ENCODE data around the gene ZNF503.

Gene ZNF503

GRCh38 chr10:75401569-75402485, at the start of gene ZNF503:
ZNF503 (minus strand) TSS chr10:75401764; CDS start chr10:75401419, 345 bp downstream.
- DNase-seq = peak; percentile 97

- peak; percentile 66 for DNase-seq
Observed at GRCh38 chr10:75450644-75451640, 49.4 kb upstream of the ZNF503 start.

DNA sequence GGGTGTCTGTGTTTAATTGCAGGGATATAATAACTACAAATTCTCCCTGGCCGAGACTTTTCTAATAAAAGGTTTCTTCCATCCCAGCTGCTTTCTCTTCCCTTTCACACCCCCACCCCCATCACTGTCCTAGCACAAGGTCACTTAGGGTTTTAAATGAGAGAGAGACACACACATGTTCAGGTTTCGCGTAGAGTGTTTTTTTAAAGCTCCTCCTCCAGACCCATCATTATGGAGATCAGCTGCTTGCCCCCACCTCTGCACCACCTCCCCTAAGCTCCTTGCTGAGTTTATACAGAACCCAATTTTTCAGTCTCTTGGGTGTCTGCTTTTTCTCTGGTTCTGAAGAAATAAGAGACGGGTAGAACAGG, 48.5 kb upstream of the ZNF503 start:
- peak; percentile 65 for DNase-seq

- DNase-seq = no peak
Observed at GRCh38 chr10:75449382-75450074, 48.0 kb upstream of the ZNF503 start.

- DNase-seq = no peak
Observed at GRCh38 chr10:75448166-75448565, 46.6 kb upstream of the ZNF503 start.

GRCh38 chr10:75446508-75446907, 44.9 kb upstream of the ZNF503 start:
- no peak for DNase-seq

- DNase-seq = no peak
Observed at GRCh38 chr10:75444781-75445386, 43.3 kb upstream of the ZNF503 start.

DNA sequence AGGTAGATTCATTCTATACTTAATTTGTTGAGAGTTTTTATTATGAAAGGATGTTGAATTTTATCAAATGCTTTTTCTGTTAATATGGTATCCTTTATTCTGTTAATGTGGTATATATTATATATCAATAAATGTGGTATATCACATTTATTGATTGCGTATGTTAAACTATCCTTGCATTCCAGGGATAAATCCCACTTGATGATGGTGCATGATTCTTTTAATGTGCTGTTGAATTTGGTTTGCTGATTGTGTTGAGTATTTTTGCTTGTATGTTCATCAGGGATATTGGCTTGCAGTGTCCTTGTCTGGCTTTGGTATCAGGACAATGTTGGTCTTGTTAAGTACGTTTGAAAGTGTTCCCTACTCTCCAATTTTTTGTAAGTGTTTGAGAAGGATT, 41.8 kb upstream of the ZNF503 start:
- DNase-seq = no peak

- DNase-seq = no peak
Observed at GRCh38 chr10:75441682-75442081, 40.1 kb upstream of the ZNF503 start.

DNA sequence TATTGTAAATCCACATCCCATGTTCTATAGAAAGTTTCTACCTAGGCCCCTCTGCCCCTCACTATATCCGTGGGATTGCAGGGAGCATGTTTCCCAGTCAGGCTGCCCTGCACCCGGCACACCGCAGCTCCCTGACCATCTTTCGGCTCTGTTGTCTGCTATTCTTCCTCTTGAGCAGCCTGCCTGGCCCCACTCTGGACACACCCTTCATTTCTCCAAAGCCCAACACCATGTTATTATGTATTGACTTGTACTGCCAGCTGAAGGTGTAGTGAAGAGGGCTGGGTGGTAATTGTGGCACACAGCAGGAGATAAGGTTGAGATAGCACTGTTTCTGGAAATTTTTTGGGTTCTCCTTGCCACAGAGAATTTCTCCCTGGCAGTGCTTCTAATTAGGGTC, 39.6 kb upstream of the ZNF503 start:
- DNase-seq = peak; percentile 41

GRCh38 chr10:75440271-75440793, 38.8 kb upstream of the ZNF503 start:
- no peak for DNase-seq

GRCh38 chr10:75439811-75440210, 38.2 kb upstream of the ZNF503 start:
- DNase-seq = no peak

DNA sequence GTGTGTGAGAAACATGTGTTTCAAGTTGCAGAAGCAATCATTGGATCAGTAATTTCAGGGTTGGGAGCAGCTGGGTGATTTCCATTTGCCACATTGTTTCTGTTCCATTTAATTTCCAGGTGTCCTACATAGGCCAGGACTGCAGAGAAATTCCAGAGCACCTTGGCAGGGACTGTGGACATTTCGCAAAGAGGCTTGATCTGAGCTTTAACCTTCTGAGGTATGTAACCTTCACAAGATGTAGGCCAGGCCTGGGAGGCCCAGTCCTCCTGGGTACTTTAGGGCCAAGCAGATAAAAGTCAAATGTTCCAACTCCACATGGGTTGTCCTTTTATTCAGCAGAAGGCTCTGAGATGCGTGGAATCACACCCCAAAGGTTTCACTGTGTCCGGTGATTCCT, 36.7 kb upstream of the ZNF503 start:
- no peak for DNase-seq

DNA sequence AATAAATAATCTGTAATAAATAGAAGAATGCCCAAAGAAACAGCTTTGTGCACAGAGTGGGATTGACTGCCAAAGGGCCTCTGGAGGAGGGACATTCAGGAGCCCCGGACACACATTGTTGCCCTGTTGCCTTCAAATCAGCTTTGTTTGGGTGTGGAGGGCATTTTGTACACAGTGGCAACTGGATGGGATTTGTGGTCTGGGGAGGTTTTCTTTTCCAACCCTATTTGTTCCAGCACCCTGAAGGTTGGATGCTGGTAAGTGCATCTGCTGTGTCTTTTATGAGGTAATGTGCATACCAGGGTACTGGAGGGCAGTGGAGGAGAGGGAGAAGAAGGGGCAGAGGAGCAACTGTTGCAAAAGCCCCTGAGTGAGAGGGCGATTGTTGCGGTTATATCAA, 36.1 kb upstream of the ZNF503 start:
- DNase-seq = no peak

GRCh38 chr10:75436896-75437295, 35.3 kb upstream of the ZNF503 start:
- no peak for DNase-seq

DNA sequence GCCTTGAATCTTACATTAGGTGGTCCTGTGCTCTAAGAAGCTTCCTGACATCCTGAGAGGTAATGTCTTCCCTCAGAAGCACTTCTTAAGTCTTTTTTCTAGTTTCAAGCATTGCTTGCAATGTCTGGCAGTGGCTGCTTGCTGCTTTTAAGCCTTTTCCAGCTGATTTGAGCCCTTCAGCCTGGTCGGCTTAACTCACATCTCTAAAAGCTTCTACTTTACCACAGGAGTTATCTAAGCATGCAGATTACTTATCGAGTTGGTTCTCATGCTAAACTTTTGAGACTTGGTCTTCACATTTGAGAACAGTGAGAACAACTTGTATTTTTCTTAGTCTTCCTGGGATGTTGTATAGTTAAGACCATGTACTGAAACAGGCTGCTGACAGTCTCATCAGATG, 33.7 kb upstream of the ZNF503 start:
- no peak for DNase-seq

DNA sequence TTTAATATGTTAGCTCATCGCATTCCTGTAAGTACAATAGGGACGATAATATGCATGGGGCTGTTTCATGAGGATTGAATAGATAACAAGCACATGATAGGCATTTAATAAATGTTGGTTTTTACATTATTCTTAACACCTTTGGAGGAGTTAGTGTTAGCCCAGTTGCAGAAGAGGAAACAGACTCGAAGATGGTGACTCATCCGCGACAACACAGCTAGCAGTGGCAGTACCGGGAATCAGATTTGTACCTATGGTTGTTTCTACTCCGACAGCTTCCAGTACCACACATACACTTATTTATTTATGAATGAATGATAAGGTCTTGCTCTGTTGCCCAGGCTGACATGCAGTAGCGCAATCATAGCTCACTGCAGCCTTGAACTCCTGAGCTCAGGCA, 32.7 kb upstream of the ZNF503 start:
- no peak for DNase-seq

DNA sequence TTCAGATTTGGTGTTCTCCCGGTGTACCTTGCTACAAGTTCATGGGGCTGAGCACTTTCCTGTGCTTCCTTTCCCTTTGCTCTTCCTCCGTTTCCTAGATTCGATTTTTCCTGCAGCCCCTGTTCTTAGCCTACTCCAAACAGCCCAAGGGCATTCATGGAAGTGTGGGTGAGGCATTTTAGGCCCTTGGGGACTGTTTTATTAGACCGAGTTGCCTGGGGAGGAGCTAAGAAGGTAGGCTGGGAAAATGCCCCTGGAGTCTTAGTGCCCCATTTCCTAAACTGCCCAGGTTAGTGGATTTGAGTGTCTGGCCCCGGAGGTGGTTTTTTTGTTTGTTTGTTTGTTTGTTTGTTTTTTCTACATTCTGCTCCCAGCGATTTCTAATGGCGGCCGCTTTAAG, 31.7 kb upstream of the ZNF503 start:
- DNase-seq = no peak

DNA sequence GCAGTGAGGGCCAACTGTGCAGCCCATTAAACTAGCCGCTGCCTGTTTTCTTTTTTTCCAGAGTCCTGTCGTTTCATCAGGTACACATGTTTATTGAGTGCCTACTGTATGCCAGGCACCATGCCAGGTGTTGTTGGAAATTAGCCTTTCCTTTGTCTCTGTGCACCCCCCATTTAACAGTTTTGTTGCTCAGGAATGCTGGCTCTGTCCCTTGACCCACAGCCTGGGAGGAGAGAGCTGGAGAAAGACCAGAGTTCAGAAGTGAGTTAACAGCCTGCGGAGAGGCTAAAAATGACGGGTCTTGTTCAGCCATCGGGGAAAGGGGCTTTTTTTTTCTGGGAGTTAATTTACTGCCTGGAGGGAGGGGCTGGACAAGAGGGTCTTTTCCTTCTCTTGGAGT, 31.2 kb upstream of the ZNF503 start:
- no peak for DNase-seq

- DNase-seq = no peak
Observed at GRCh38 chr10:75432176-75432575, 30.6 kb upstream of the ZNF503 start.

DNA sequence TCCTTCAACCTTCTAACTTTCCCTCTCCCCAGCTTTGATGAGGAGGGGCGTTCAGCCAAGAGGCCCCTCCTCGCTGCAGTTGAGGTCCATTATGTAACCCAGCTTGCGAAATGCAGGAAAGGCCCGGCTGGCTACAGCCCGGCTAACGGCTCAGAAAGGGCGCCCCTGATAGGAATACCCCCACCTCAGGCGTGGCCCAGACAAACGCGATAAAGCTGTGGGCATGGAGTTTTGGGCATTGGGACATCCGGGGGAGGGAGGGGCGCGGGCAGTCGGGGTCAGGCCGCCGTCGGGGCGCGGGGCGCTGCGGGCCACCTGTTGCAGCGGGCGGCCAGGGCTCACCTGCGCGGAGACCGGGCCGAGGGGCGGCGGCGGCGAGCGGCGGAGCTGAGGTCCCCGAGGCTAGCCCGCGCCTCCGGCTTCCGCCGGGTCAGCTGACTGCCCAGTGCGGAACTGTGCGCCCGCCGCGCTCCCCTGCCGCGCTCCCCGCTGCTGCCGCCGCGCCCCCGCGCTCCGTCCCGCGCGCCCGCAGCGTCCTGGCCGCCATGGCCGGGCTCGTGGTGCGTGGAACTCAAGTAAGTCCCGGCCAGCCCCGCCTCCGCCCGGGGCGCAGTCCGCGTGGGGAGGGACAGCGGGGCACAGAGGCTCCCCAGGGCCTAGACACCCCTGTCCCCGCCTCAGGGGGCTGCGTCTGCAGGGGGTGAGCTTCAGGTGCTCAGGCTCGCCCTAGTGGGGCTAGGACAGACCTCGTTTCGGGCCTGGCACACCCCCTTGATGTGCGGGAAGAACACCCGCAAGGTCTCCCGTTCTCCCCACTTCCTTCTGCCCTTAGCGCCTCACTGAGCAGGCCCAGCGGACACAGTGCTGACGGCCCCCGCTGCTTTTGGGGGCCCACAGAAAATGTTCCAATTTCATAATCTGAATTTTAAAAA, 29.9 kb upstream of the ZNF503 start, which contains the start of gene LRMDA:
TSS of gene LRMDA (plus strand) at position 445 of the 932 bp plus-strand sequence.
- no peak for DNase-seq
